Endodermal cell (in vitro differentiated cells): ENCODE data around the gene TEX264. TPM values are rescaled to one million over a fixed set of nuclear protein-coding genes. Genes with fewer than 3 reads are reported as not detected.
A peak's percentile ranks its signal among the peaks of the same experiment; 100 is the strongest.

Experiments
- DNase-seq: peaks from one replicate; pipeline ENCODE4 v3.0.0-alpha.2; 2017
- H3K27ac ChIP-seq: 2 replicates; pipeline ENCODE4 v1.5.1; 2013; ENCODE audit warnings: mild to moderate bottlenecking, low read depth, low read length, moderate library complexity
- H3K27me3 ChIP-seq: 2 replicates; pipeline ENCODE4 v1.6.1; 2013; ENCODE audit warnings: mild to moderate bottlenecking, low read length, moderate library complexity; ENCODE audit not compliant: insufficient read depth, control insufficient read depth, poor library complexity, severe bottlenecking
- H3K36me3 ChIP-seq: 2 replicates; pipeline ENCODE4 v1.7.0; 2013; ENCODE audit warnings: mild to moderate bottlenecking, low read length, moderate library complexity; ENCODE audit not compliant: control insufficient read depth, insufficient read depth
- H3K4me1 ChIP-seq: one replicate; pipeline ENCODE4 v1.7.0; 2013; ENCODE audit warnings: low read length; ENCODE audit not compliant: control insufficient read depth, insufficient read depth
- H3K4me3 ChIP-seq: 2 replicates; pipeline ENCODE4 v1.5.1; 2013; ENCODE audit warnings: mild to moderate bottlenecking, low read length, moderate library complexity
- H3K9ac ChIP-seq: 2 replicates; pipeline ENCODE4 v1.6.1; 2013; ENCODE audit warnings: mild to moderate bottlenecking, low read length, moderate library complexity; ENCODE audit not compliant: poor library complexity, severe bottlenecking; ENCODE audit errors: extremely low read depth
- H3K9me3 ChIP-seq: 2 replicates; pipeline ENCODE4 v1.6.1; 2013; ENCODE audit warnings: mild to moderate bottlenecking, low read length, moderate library complexity; ENCODE audit not compliant: control insufficient read depth
- H3K27ac Mint-ChIP-seq: 2 replicates; pipeline ENCODE4 v1.8.0; 2020; ENCODE audit warnings: mixed read lengths
- H3K27me3 Mint-ChIP-seq: 2 replicates; pipeline ENCODE4 v1.8.0; 2021; ENCODE audit warnings: mild to moderate bottlenecking, mixed read lengths; ENCODE audit not compliant: insufficient read depth
- H3K36me3 Mint-ChIP-seq: 2 replicates; pipeline ENCODE4 v1.8.0; 2020; ENCODE audit warnings: low read depth, mixed read lengths
- H3K4me1 Mint-ChIP-seq: 2 replicates; pipeline ENCODE4 v1.8.0; 2020; ENCODE audit warnings: mixed read lengths
- H3K4me3 Mint-ChIP-seq: 2 replicates; pipeline ENCODE4 v1.8.0; 2020; ENCODE audit warnings: mild to moderate bottlenecking, moderate library complexity, mixed read lengths
- H3K9me3 Mint-ChIP-seq: 2 replicates; pipeline ENCODE4 v1.8.0; 2020; ENCODE audit warnings: mild to moderate bottlenecking, mixed read lengths
- CTCF ChIP-seq: fragments of 200-600 bp; sonication (generic); conservative IDR thresholded peaks from 2 replicates; pipeline ENCODE4 v1.5.0; 2021; ENCODE audit warnings: antibody characterized with exemption, mild to moderate bottlenecking
- WGBS, 2 experiments: methylation state at CpG; one replicate each; pipeline versions ENCODE4 v1.1.5 to v1.1.7; 2013; ENCODE audit warnings: missing lambda C conversion rate in 2 of 2, mixed read lengths in 1 of 2; ENCODE audit not compliant: insufficient coverage in 1 of 2, insufficient read length in 1 of 2; 5-methylcytosine and 5-hydroxymethylcytosine counted together
- total RNA-seq, 2 donors: library from RNA; stranded (reverse); fragmentation: NEBNext Ultra II Directional in 1 of 2; extraction: Animal tissue kit (Norgen Biotek cat#: 25700) in 1 of 2; gene quantifications; 2 replicates in 1 of 2; 3 replicates in 1 of 2; pipeline ENCODE4 v1.2.1, GENCODE V29; 2021

The TEX264 gene
- total RNA-seq, 2 donors from 2014 or later = 21.1 to 24.9 TPM

GRCh38 chr3:51691021-51691420, 20.0 kb downstream of the TEX264 start:
- Mint-ChIP-seq H3K4me3 (no peak overlapping the region), H3K27ac (peak overlapping the region; percentile 26), H3K36me3 (peaks cover 19% of the 10 kb centered on the region), H3K27me3 (no peaks in the 10 kb centered on the region), H3K4me1 (no peaks in the 10 kb centered on the region), H3K9me3 (no peaks in the 10 kb centered on the region)
- Histone ChIP-seq H3K36me3 (peaks cover 6% of the 10 kb centered on the region), H3K4me1 (no peaks in the 10 kb centered on the region), H3K27me3 (no peaks in the 10 kb centered on the region), H3K27ac (no peak overlapping the region), H3K9me3 (no peaks in the 10 kb centered on the region), H3K9ac (no peak overlapping the region), H3K4me3 (no peak overlapping the region)
- WGBS, 2 experiments = 69 to 92% methylated on average over 2 to 5 of the region's 5 CpGs
- DNase-seq = no peak
- TF ChIP-seq CTCF = no peak

- Mint-ChIP-seq H3K36me3 (peaks cover 15% of the 10 kb centered on the region), H3K9me3 (no peaks in the 10 kb centered on the region), H3K27me3 (no peaks in the 10 kb centered on the region), H3K4me1 (no peaks in the 10 kb centered on the region), H3K27ac (no peak overlapping the region), H3K4me3 (no peak overlapping the region)
- peaks cover 6% of the 10 kb centered on the region for H3K36me3 ChIP-seq
- no peak overlapping the region for H3K27ac ChIP-seq
- no peak overlapping the region for H3K4me3 ChIP-seq
- no peaks in the 10 kb centered on the region for H3K9me3 ChIP-seq
- H3K27me3 ChIP-seq = no peaks in the 10 kb centered on the region
- DNase-seq = no peak
- H3K4me1 ChIP-seq = no peaks in the 10 kb centered on the region
- no peak for TF ChIP-seq CTCF
- WGBS, 2 experiments = 85% methylated on average over 3 of the region's 3 CpGs; no CpG with 5 or more reads in 1 of the 2 experiments
- no peak overlapping the region for H3K9ac ChIP-seq
Measured at GRCh38 chr3:51691949-51692348, 20.9 kb downstream of the TEX264 start.

- Mint-ChIP-seq H3K4me1 (no peaks in the 10 kb centered on the region), H3K27me3 (no peaks in the 10 kb centered on the region), H3K36me3 (peaks cover 12% of the 10 kb centered on the region), H3K9me3 (no peaks in the 10 kb centered on the region), H3K27ac (no peak overlapping the region), H3K4me3 (no peak overlapping the region)
- Histone ChIP-seq H3K9me3 (no peaks in the 10 kb centered on the region), H3K4me3 (no peak overlapping the region), H3K27ac (no peak overlapping the region), H3K9ac (no peak overlapping the region), H3K4me1 (no peaks in the 10 kb centered on the region), H3K36me3 (peaks cover 6% of the 10 kb centered on the region), H3K27me3 (no peaks in the 10 kb centered on the region)
- 90% methylated on average over 8 of the region's 8 CpGs; no CpG with 5 or more reads in 1 of the 2 experiments for WGBS, 2 experiments
- TF ChIP-seq CTCF = no peak
- DNase-seq = no peak
Measured at GRCh38 chr3:51692980-51693395, 21.9 kb downstream of the TEX264 start.
